Epithelial cell of esophagus (primary cell): Measurements from ENCODE around the gene HSF5.

Experiments
- DNase-seq: peaks from one replicate; pipeline ENCODE4 v3.0.0; 2010; ENCODE audit warnings: low read depth
- H3K4me3 ChIP-seq: 2 replicates; pipeline ENCODE4 v1.5.1; 2011; ENCODE audit warnings: mild to moderate bottlenecking, low read length, control low read depth
- CTCF ChIP-seq: IDR thresholded peaks from 2 replicates; pipeline ENCODE4 v1.5.1; 2011; ENCODE audit warnings: low read depth, mild to moderate bottlenecking, low read length, control low read depth, inconsistent platforms; ENCODE audit not compliant: insufficient read depth; ENCODE audit errors: missing control alignments

The HSF5 gene

GRCh38 chr17:58487589-58488427 lies at the start of gene HSF5:
Gene HSF5 (minus strand): TSS chr17:58488408. CDS start chr17:58488274, 134 bp downstream.
- DNase-seq = peak; percentile 19
- H3K4me3 ChIP-seq = no peak within 1 kb of the TSS
- peak; percentile 5 for TF ChIP-seq CTCF

DNA sequence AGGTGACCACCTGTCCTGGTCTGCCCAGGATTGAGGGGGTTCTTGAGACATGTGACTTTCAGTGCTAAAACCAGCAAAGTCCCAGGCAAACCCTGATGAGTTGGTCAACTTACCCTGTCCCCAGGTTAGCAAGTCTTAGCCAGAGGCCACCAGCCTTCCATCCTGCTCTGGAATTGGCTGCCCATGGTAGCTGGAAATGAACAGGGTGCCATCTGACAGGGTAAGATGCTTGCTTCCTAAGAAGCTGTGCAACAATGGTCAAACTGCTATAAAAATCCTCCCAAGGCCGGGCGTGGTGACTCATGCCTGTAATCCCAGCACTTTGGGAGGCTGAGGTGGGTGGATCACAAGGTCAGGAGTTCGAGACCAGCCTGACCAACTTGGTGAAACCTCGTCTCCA lies 49.1 kb upstream of the HSF5 start:
- DNase-seq = no peak
- no peak overlapping the region for H3K4me3 ChIP-seq
- TF ChIP-seq CTCF = no peak

DNA sequence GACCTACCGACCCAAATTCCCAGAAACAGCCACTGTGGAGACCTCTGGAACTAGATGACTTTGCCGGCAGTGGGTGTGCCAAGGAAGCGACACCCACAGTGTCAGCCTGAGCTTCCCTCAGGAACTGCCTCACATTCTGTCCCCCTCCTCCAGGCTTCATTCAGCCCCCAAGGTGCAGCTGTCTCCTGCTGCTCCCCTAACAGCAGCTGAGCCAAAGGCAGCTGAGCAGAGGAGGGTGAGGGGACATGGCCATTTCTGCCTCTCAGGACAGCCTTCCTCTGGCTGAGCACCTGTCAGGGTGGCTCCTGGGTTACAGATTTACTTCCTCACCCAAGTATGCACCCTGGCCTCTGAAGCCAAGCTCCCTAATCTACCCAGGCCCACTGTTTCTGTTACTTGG lies 48.3 kb upstream of the HSF5 start:
- no peak for DNase-seq
- no peak overlapping the region for H3K4me3 ChIP-seq
- no peak for TF ChIP-seq CTCF

DNA sequence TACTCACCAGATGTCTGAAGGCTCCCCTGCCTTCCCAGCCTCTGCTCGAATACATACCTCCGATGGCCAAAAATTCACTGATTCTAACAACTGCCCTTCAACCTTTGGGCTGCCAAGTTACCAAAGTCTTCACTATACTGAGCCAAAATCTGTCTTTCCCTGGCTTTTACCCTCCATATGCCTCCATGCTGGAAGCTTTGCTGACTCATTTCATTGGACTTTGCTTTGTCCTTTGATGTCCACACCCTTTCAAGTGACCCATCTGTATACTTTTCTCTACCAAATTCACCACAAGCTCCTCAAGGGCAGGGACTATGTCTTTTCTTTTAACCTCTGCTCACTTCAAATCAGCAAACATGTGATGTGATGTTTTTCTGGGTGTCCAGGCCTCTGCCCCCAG lies 47.2 kb upstream of the HSF5 start:
- H3K4me3 ChIP-seq = no peak overlapping the region
- DNase-seq = no peak
- no peak for TF ChIP-seq CTCF

DNA sequence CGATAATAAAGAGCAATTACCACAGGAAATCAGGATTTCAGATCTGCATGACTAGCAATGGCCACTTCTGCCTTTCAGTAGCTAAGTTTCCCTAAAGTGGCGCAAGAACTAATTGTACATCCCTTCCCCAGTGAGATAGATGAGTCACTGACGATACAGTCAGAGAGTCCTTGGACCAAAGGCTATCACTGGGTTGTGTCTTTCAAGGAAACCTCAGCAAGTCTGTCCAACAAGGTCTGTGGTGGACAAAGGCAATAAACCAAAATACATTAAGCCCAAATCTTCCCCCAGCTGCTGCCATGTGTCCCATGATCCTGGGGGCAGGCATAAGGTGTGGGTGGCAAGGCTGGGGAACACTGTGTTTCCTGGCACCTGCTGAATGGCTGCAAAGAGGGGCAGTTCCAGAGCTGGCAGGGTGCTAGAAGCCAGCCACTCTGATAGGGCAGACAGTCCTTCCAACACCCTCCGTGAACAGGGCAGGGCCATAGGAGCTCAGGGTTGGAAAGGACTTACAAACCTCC lies 46.8 kb upstream of the HSF5 start:
- DNase-seq = peak; percentile 79
- no peak for TF ChIP-seq CTCF
- no peak overlapping the region for H3K4me3 ChIP-seq

- DNase-seq = no peak
- H3K4me3 ChIP-seq = no peak overlapping the region
- TF ChIP-seq CTCF = no peak
These were observed 46.1 kb upstream of the HSF5 start for GRCh38 chr17:58534331-58534730.
